ENCODE results near the gene CACNA1H.

- TF ChIP-seq EZH2phosphoT487 (IDR thresholded peaks at IDR 0.05; ENCODE audit: insufficient read depth, low read depth), result no peak
- no peak for TF ChIP-seq EZH2 (IDR thresholded peaks at IDR 0.05; ENCODE audit: insufficient read depth, poor library complexity, severe bottlenecking)
Observed at GRCh38 chr16:1237990-1238389, 85.1 kb downstream of the CACNA1H start.

Measured in GM23248 (cell line).